Suppressor macrophage (primary cell): ENCODE data around the gene TGFBR3.

Experiments used
- DNase-seq, 4 experiments: peaks; one replicate each; pipeline ENCODE4 v3.0.0-alpha.2; 2020 to 2022

The TGFBR3 gene

GRCh38 chr1:91753878-91754277, 132.1 kb downstream of the TGFBR3 start:
- DNase-seq, result no peak

- no peak for DNase-seq
These were observed 133.6 kb downstream of the TGFBR3 start for GRCh38 chr1:91752324-91752723.

DNA sequence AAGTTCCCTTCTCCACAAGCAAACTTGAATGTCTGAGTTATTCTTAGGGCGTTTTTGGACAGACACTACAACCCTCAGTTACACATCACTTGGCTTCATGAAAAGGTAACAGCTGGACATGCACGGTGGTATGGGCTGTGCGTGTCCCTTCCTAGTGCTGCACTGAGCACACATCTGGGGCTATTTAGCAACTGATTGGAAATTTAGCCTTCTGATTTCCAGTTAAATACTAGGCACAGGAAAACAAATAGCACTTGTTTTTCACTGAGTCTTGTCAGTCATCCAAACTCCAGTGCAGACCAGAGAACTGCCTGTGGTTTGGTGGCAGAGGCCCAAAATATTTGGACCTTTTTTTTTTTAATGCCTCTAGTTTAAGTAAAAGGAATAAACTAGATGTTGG, 134.7 kb downstream of the TGFBR3 start:
- no peak for DNase-seq

GRCh38 chr1:91750398-91750996, 135.5 kb downstream of the TGFBR3 start:
- no peak for DNase-seq

DNA sequence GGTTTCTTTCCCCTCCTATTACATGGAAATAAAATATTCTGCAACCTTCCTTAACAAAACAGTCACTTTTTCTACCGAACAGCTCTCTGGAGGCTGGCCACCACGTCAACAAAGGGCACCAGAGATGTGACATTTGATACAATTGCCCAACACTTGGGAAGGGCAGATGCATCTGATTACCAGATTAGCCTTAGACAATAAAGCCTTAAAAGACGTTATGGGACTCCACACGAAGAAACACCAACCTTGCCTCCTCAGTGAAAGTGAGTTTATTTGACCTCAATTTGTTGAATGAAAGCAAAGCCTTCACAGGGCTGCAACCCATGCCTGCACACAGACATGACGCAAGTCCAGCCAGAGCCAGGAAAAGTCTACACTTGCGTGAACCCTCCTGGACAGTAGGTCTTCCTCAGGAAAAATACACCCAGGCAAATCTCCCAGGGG, 136.1 kb downstream of the TGFBR3 start:
- DNase-seq, result no peak

DNA sequence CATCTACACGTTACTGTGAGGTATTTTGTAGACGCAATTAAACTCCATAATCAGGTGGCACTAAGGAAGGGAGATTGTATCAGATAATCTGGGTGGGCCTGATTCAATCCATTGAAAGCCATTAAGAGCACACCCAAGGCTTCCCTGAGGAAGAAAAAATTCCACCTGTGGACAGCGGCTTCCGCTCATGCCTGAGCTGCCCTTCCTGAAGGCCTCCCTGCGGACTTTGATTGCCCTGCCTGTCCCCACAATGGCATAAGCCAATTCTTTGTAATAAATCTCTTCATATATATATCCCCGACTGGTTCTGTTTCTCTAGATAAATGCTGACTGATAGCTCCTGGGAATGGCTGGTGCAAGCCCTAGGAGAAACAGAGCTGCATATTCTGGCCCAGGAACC, 138.3 kb downstream of the TGFBR3 start:
- DNase-seq, result no peak

DNA sequence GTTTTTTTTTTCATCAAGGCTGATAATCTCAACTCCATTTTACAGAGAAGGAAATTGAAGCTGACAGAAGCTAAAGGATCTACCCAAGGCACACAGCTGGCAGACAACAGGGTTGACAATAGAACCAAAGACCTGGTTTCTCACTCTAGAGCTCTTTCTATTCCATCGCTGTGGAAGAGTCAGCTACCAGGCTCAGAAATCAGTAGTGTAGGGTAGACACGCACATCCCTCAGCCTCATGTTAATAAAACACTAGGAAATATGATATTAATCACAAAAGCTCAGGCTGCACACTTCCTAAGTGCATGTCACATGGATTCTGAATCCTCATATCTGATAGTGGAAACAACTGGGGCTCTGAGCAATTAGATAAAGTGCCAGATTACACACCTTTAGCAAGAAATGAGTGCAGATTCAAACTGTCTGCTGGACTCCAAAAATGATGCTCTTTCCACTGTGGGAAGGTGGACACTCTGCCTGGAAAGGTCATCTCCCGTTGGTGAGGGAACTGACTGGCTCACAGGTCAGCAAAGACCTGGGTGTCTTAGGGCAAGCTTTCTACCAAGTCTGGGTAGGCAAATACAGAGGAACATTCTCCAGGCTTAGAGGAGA, 139.1 kb downstream of the TGFBR3 start:
- DNase-seq, result no peak

DNA sequence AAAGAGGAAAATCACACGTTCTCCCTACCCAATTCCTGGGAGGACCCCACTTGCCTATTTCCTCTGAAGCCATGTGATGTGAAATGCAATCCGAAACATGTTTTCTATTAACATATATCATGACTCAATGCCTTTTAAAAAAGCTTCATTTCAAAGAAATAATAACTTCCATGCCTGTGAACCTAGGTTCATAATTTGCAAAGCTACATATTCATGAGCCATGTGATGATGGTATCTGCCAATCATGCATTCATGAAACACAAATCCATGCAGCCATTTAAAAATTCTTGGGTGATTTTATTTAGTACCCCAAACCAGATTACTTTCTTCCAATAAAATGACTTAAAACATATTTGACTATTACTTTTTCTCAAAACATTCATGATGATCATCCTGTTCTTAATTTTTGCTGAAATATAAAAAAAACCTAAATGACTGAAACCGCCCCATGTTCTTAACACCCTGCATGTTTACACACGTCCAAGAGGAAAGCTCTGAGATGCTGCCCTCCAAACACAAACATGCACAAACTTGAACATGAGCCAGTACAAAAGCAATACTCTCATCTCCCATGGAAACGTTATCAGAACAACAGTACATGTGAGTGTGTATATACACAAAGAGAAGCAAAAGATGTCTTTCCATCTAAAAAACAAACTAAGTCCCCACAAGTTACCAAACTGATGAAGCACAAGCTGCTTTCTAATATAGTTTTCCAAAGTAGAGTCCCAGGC, 140.1 kb downstream of the TGFBR3 start:
- no peak for DNase-seq

DNA sequence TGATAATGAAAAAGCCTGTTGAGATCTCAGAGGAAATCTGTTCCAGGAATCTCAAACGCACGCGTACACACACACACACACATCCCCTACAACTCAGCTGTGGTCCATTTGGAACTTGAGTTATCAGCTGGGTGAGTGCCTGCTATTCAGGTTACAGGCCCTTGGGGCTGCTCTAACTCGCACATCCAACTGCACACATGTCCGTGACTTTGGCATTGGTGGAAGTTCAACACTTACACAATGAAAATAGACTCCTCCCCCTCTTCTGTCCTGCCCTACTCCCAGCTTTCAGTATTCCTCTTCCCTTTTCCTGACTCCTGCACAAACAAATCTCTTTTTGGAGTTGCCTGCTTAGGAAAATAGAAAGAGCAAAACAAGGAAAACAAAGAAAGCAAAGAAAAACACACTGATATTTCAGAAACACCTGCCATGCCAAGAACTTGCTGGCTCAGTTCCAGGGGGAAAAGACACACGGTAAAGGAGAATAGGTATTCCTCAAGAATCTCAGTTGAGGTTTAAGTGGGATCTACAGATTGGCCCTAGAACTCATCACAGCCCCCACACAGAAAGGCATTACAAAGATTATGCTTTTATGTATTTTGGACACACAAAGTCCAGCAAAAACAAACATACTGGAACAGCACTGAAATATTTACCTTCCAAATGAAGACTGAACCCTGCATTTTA, 140.9 kb downstream of the TGFBR3 start:
- DNase-seq, result no peak

- no peak for DNase-seq
These were observed 143.1 kb downstream of the TGFBR3 start for GRCh38 chr1:91742848-91743292.

DNA sequence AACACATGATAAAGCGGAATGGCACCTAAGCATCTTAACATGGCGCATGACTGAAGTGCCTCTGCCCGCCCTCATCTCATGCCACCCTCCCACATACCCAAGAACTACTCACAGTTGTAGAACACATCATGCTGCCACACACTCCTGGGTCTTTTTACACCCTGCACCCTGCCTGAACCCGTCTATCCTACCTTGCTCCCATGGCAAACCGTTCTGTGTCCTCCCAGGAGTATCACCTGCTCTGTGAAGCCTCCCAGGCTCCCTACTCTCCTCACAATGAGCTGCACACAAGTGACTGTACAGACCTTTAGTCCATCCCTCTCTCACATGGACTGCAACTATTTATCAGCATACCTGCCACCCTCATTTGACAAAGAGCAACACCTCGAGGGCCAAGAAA, 144.0 kb downstream of the TGFBR3 start:
- DNase-seq, result no peak

- no peak for DNase-seq
These were observed 144.7 kb downstream of the TGFBR3 start for GRCh38 chr1:91741301-91741700.

DNA sequence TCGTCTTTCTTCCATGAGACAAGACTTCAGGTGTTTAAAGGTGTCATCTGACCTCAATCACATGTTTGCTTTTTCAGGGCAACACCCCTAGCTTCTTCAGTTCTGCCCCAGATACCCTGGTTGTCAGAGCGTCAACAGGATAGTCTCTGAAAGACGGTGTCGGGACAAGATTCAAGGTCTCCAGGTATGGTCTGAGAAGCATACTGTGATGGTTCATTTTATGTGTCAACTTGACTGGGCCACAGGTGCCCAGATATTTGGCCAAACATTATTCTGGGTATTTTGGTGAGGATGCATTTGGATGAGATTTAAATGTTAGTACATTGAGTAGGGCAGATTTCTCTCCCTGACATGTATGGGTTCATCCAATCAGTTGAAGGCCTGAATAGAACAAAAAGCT, 148.3 kb downstream of the TGFBR3 start:
- DNase-seq, result no peak

DNA sequence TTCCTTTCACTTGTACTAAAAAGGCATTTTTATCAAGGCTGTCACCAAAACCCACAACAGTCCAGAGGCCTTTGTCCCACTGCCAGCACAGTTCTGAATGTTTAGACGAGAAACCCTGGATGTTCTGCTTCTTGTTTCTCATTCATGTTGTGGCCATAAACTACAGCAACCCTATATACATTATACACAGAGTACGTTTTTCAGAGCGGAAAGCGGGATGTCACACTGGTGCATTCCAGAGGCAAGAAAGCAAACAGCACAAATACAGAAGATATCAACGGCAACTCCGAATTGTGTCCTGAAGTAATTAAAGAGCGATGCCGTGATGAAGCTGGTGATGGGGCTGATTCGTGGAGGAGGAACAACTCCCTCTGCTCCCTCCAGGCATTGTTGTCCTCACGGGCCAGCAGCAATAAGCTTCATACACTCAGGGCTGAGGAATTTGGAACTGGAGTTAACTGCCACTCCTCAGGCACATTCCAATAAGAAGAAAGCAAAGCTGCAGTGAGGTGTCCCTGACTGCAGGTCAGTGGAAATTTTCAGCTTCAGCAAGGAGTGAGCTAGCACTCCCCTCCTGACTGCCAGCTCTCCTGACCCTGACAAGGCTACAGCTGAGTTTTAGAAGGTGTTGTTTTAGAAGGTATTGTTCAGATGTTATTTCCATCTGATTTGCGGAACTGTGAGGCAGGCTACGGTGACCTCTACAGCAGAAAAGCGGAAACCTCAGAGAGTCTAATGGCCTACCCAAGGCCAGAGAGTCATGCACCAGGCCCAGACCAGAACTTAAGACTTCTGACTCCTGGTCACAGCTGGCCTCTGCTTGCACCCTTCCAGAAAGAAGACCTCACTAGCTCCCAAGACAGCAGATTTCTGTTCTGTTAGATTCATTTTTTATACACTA, 149.0 kb downstream of the TGFBR3 start:
- DNase-seq, result no peak

GRCh38 chr1:91736146-91736714, 149.7 kb downstream of the TGFBR3 start:
- DNase-seq, result no peak

DNA sequence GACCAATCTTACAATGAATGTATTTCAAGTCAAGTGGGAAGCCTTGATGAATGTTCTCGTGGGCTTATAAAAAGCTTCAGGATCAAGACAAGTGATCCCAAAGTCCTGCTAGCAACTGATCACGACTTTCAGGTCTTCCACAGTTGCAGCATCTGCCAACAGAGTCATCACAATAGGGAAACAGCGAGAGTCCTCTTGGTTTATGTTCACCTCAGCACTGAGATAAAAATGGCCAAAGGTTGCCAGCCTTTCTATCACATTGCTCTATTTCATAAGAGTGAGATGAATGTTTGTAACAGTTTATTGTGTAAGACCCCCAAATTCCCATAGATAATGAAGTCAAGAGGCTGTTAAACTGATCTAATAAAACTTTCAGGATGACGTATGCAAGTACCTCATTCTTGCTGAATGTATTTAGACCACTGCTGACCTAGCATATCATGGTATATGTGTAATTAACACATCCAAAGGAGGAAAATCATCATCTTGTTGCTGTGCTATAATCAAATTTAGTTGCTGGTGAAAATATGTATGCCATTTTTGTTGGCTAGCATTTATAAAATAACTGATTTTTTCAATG, 150.6 kb downstream of the TGFBR3 start:
- DNase-seq, result no peak

GRCh38 chr1:91734761-91735160, 151.2 kb downstream of the TGFBR3 start:
- no peak for DNase-seq

DNA sequence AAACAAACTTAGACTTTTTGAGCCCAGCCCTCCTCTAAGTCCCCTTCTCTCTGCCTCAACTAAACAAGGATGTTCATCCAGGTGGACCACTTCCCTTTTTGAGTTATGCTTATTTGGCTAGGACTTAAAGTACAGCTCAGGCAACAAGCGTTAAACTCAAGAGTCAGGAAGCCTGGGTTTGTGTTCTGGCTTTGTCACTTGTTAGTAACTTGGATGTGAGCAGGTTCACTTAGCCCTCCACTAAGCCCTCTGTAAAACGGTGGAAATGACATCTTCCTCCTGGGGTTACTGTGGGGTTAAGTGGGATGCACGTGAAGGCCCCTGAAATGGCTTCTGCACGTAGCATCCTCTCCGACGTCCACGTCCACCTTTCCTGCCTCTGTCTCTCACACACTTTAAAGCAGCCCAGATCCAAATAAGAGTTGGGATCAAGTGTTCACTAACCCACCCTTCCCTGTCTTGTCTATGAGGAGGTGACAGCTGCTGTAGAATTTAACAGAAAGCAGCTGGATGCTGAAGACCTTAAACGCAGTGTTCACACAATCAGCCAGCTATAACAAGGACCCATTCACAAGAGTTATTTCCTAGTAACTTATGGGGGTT, 152.7 kb downstream of the TGFBR3 start:
- no peak for DNase-seq

- DNase-seq, result no peak
These were observed 153.5 kb downstream of the TGFBR3 start for GRCh38 chr1:91732291-91733107.

DNA sequence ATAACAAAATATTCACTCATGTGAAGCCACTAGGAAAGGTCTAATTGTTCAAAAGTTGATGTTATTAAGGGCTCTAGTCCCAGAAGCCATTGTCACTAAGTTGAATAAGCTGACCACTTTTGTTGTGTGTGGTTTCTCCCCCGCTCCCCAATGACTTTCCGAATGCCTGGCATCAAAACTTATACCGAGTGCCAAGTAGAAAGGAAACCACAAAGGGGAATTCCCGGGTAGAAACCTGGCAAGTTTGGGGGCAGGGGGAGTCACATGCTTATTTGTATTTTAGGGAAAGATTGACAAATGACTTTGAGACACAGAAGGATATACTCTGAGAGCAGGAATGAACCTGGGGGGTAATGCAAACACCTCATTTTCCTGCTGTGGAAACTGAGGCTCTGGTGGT, 154.1 kb downstream of the TGFBR3 start:
- DNase-seq, result peak in 2 of 4 experiments; percentile 7
